ENCODE results near the gene RAD51B. TPM values are rescaled to one million over a fixed set of nuclear protein-coding genes. Genes with fewer than 3 reads are reported as not detected.

The RAD51B gene
- polyA plus RNA-seq, 1 donor (not counting 4 experiments of a cell fraction or from before 2014, with no cell fraction given) = 13.3 TPM

- Histone ChIP-seq H4K20me1 (ENCODE audit: control insufficient read depth, extremely low read depth, insufficient read depth, low read length) (no peaks in the 10 kb centered on the region), H3K4me3 (ENCODE audit: control insufficient read depth in 2 of 3, extremely low read depth in 1 of 3, insufficient read depth in 2 of 3, low read depth in 1 of 3, low read length in 3 of 3) (no peak overlapping the region), H3K9ac (ENCODE audit: control insufficient read depth, extremely low read depth, insufficient read depth, low read length) (no peak overlapping the region), H3K27me3 (ENCODE audit: control insufficient read depth, extremely low read depth, insufficient read depth, low read length) (no peaks in the 10 kb centered on the region), H3K36me3 (ENCODE audit: control insufficient read depth in 2 of 2, extremely low read depth in 1 of 2, insufficient read depth in 2 of 2, low read length in 2 of 2) (no peaks in the 10 kb centered on the region), H3K27ac (ENCODE audit: control insufficient read depth, insufficient read depth, low read length) (no peak overlapping the region), H3K9me1 (ENCODE audit: control insufficient read depth, extremely low read depth, insufficient read depth, low read length) (no peaks in the 10 kb centered on the region), H3K9me3 (ENCODE audit: control insufficient read depth, low read depth, low read length) (no peaks in the 10 kb centered on the region), H3K4me1 (ENCODE audit: control insufficient read depth, extremely low read depth, insufficient read depth, low read length) (peaks cover 13% of the 10 kb centered on the region), H2AFZ (ENCODE audit: control insufficient read depth, low read length) (no peak overlapping the region), H3K4me2 (ENCODE audit: control insufficient read depth, extremely low read depth, insufficient read depth, low read depth, low read length) (no peak overlapping the region), H3K79me2 (ENCODE audit: control insufficient read depth, insufficient read depth, low read length) (no peaks in the 10 kb centered on the region)
- TF ChIP-seq EZH2 (IDR thresholded peaks at IDR 0.05; ENCODE audit: low read length) = no peak
- TF ChIP-seq, protein P1, sequence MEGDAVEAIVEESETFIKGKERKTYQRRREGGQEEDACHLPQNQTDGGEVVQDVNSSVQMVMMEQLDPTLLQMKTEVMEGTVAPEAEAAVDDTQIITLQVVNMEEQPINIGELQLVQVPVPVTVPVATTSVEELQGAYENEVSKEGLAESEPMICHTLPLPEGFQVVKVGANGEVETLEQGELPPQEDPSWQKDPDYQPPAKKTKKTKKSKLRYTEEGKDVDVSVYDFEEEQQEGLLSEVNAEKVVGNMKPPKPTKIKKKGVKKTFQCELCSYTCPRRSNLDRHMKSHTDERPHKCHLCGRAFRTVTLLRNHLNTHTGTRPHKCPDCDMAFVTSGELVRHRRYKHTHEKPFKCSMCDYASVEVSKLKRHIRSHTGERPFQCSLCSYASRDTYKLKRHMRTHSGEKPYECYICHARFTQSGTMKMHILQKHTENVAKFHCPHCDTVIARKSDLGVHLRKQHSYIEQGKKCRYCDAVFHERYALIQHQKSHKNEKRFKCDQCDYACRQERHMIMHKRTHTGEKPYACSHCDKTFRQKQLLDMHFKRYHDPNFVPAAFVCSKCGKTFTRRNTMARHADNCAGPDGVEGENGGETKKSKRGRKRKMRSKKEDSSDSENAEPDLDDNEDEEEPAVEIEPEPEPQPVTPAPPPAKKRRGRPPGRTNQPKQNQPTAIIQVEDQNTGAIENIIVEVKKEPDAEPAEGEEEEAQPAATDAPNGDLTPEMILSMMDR (optimal IDR thresholded peaks at IDR 0.05 in 1 of 3, IDR thresholded peaks at IDR 0.05 in 1 of 3, conservative IDR thresholded peaks at IDR 0.05 in 1 of 3; ENCODE audit: extremely low read depth in 1 of 3, insufficient read depth in 2 of 3, low read length in 3 of 3) = no peak
- no peak for DNase-seq (ENCODE audit: low read depth, low spot score)
- FAIRE-seq = no peak
- dilution Hi-C loops (cut with MboI; ENCODE audit: extremely low pct_ligation_motif_present, low sequenced_read_pairs) = no loop called here
Measured at GRCh38 chr14:68624541-68625220, 805.1 kb downstream of the RAD51B start.

DNA sequence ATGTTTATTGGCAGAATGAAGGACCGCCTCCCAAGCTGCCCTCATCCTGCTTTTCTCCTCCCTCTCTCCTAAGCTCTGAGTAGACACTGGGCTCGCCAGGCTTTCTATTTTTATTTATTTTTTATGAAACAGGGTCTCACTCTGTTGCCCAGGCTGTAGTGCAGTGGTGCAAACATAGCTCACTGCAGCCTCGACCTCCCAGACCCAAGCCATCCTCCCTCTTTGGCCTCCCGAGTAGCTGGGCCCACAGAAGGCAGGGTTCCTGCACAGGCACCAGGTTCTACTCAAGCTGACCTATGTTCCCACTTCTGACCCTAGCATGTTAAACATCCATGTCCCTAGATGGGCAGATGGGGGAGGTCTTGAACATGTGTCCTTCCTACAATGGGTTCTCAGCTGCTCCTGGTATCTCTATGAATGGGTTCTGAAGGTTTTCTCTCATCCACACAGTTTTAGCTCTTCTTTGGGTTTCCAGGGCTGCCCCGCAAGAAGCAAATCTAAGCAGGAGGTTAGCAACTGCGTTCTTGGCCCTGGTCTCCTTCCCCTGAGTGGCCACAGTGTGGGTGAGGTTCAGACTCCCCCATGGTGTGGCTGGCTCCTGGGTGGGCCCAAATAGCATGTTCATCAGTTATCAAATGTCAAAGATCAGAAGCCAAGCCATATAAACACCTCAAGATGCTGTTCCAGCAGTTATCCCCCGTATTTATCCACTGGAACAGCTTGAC is 805.9 kb downstream of the RAD51B start:
- Histone ChIP-seq H3K9me1 (ENCODE audit: control insufficient read depth, extremely low read depth, insufficient read depth, low read length) (no peaks in the 10 kb centered on the region), H3K9ac (ENCODE audit: control insufficient read depth, extremely low read depth, insufficient read depth, low read length) (no peak overlapping the region), H3K79me2 (ENCODE audit: control insufficient read depth, insufficient read depth, low read length) (no peaks in the 10 kb centered on the region), H3K36me3 (ENCODE audit: control insufficient read depth in 2 of 2, extremely low read depth in 1 of 2, insufficient read depth in 2 of 2, low read length in 2 of 2) (no peaks in the 10 kb centered on the region), H3K27ac (ENCODE audit: control insufficient read depth, insufficient read depth, low read length) (no peak overlapping the region), H3K4me1 (ENCODE audit: control insufficient read depth, extremely low read depth, insufficient read depth, low read length) (peaks cover 13% of the 10 kb centered on the region), H2AFZ (ENCODE audit: control insufficient read depth, low read length) (no peak overlapping the region), H3K4me3 (ENCODE audit: control insufficient read depth in 2 of 3, extremely low read depth in 1 of 3, insufficient read depth in 2 of 3, low read depth in 1 of 3, low read length in 3 of 3) (no peak overlapping the region), H4K20me1 (ENCODE audit: control insufficient read depth, extremely low read depth, insufficient read depth, low read length) (no peaks in the 10 kb centered on the region), H3K27me3 (ENCODE audit: control insufficient read depth, extremely low read depth, insufficient read depth, low read length) (no peaks in the 10 kb centered on the region), H3K4me2 (ENCODE audit: control insufficient read depth, extremely low read depth, insufficient read depth, low read depth, low read length) (no peak overlapping the region), H3K9me3 (ENCODE audit: control insufficient read depth, low read depth, low read length) (no peaks in the 10 kb centered on the region)
- dilution Hi-C loops (cut with MboI; ENCODE audit: extremely low pct_ligation_motif_present, low sequenced_read_pairs) = no loop called here
- FAIRE-seq = no peak
- DNase-seq (ENCODE audit: low read depth, low spot score) = no peak
- TF ChIP-seq, protein P1 (optimal IDR thresholded peaks at IDR 0.05 in 1 of 3, IDR thresholded peaks at IDR 0.05 in 1 of 3, conservative IDR thresholded peaks at IDR 0.05 in 1 of 3; ENCODE audit: extremely low read depth in 1 of 3, insufficient read depth in 2 of 3, low read length in 3 of 3) = no peak
- TF ChIP-seq EZH2 (IDR thresholded peaks at IDR 0.05; ENCODE audit: low read length) = no peak

All from keratinocyte (primary cell).